IMR-90 (cell line): ENCODE results near the gene PLAAT4. TPM values are rescaled to one million over a fixed set of nuclear protein-coding genes. Genes with fewer than 3 reads are reported as not detected.

ENCODE experiments used
- ATAC-seq: fragments of 200-7000 bp; cut with Tn5 transposase; 2 replicates; pipeline ENCODE4 v1.9.1; 2020; ENCODE audit warnings: low read depth, mild to moderate bottlenecking, moderate library complexity
- BruUV-seq: library from RNA; stranded (reverse); fragments of 400-500 nt; replicated peaks from 2 replicates; lab custom pipeline; 2021; lab: Mats Ljungman, UMichigan
- CTCF ChIA-PET: fragments of 300-600 bp; formaldehyde crosslinking; extraction: SDS; loops from one replicate; lab custom pipeline; 2021; ENCODE audit warnings: antibody characterized with exemption; lab: Yijun Ruan, JAX
- POLR2A ChIA-PET: fragments of 300-600 bp; sonication (Branson Sonifier 250); formaldehyde crosslinking; loops from one replicate; lab custom pipeline; 2022; ENCODE audit warnings: antibody characterized with exemption; ENCODE audit not compliant: unreplicated experiment; lab: Charles Lee
- DNase-seq: peaks from one replicate; pipeline ENCODE4 v3.0.0; 2013
- H2AFZ ChIP-seq: replicated peaks from 2 replicates; pipeline ENCODE3; 2013; ENCODE audit warnings: low read length, mild to moderate bottlenecking; ENCODE audit not compliant: poor library complexity
- H2AK5ac ChIP-seq: 2 replicates; pipeline ENCODE4 v1.6.1; 2013; ENCODE audit warnings: low read depth, low read length, inconsistent platforms
- H2AK9ac ChIP-seq: replicated peaks from 2 replicates; pipeline ENCODE3; 2013; ENCODE audit warnings: mild to moderate bottlenecking, low read depth, low read length, moderate library complexity; ENCODE audit not compliant: poor library complexity
- H2BK120ac ChIP-seq: 2 replicates; pipeline ENCODE4 v1.6.1; 2013; ENCODE audit warnings: low read depth, low read length, inconsistent platforms
- H2BK15ac ChIP-seq: 3 replicates; pipeline ENCODE4 v1.6.1; 2013; ENCODE audit warnings: low read depth, low read length, inconsistent platforms
- H2BK20ac ChIP-seq: 2 replicates; pipeline ENCODE4 v1.6.1; 2013; ENCODE audit warnings: low read depth, mild to moderate bottlenecking, inconsistent platforms, low read length, moderate library complexity
- H2BK5ac ChIP-seq: 2 replicates; pipeline ENCODE4 v1.6.1; 2013; ENCODE audit warnings: mild to moderate bottlenecking, low read depth, low read length, inconsistent platforms; ENCODE audit not compliant: poor library complexity, severe bottlenecking
- H3K14ac ChIP-seq: replicated peaks from 2 replicates; pipeline ENCODE4 v1.6.1; 2013; ENCODE audit warnings: low read depth, low read length, inconsistent platforms
- H3K18ac ChIP-seq: 2 replicates; pipeline ENCODE4 v1.6.1; 2013; ENCODE audit warnings: low read depth, low read length, control low read depth
- H3K23ac ChIP-seq: 2 replicates; pipeline ENCODE4 v1.6.1; 2013; ENCODE audit warnings: low read depth, low read length, inconsistent platforms
- H3K27ac ChIP-seq: 2 replicates; pipeline ENCODE4 v1.5.1; 2013; ENCODE audit warnings: mild to moderate bottlenecking, control low read depth, low read length; ENCODE audit not compliant: insufficient read depth
- H3K27me3 ChIP-seq: 2 replicates; pipeline ENCODE4 v1.6.1; 2013; ENCODE audit warnings: low read length; ENCODE audit not compliant: control insufficient read depth, insufficient read depth
- H3K36me3 ChIP-seq: 2 replicates; pipeline ENCODE4 v1.6.1; 2013; ENCODE audit warnings: low read length, mixed read lengths; ENCODE audit not compliant: control insufficient read depth, insufficient read depth
- H3K4ac ChIP-seq: 2 replicates; pipeline ENCODE4 v1.6.1; 2013; ENCODE audit warnings: low read depth, low read length, inconsistent platforms
- H3K4me1 ChIP-seq: 2 replicates; pipeline ENCODE4 v1.6.1; 2013; ENCODE audit warnings: low read length, mixed read lengths; ENCODE audit not compliant: control insufficient read depth, insufficient read depth
- H3K4me2 ChIP-seq: 2 replicates; pipeline ENCODE4 v1.6.1; 2013; ENCODE audit warnings: low read depth, mild to moderate bottlenecking, control low read depth, low read length, moderate library complexity
- H3K4me3 ChIP-seq: 2 replicates; pipeline ENCODE4 v1.5.1; 2013; ENCODE audit warnings: low read depth, mild to moderate bottlenecking, control low read depth, low read length, moderate library complexity; ENCODE audit not compliant: insufficient read depth
- H3K56ac ChIP-seq: 2 replicates; pipeline ENCODE4 v1.6.1; 2013; ENCODE audit warnings: low read length, inconsistent platforms; ENCODE audit not compliant: insufficient read depth; ENCODE audit errors: extremely low read depth
- H3K79me1 ChIP-seq, 2 experiments: 2 replicates each; pipeline ENCODE4 v1.6.1; 2013; ENCODE audit warnings: low read length in 2 of 2, inconsistent platforms in 1 of 2, low read depth in 1 of 2
- H3K9ac ChIP-seq: 2 replicates; pipeline ENCODE4 v1.6.1; 2013; ENCODE audit warnings: low read depth, low read length, control low read depth
- H3K9me1 ChIP-seq: 2 replicates; pipeline ENCODE4 v1.6.1; 2013; ENCODE audit warnings: low read length, inconsistent platforms; ENCODE audit not compliant: insufficient read depth
- H3K9me3 ChIP-seq: 2 replicates; pipeline ENCODE4 v1.6.1; 2013; ENCODE audit warnings: low read length; ENCODE audit not compliant: control insufficient read depth, insufficient read depth
- H4K20me1 ChIP-seq: 2 replicates; pipeline ENCODE4 v1.6.1; 2013; ENCODE audit warnings: low read length, inconsistent platforms; ENCODE audit not compliant: insufficient read depth
- H4K5ac ChIP-seq: 2 replicates; pipeline ENCODE4 v1.6.1; 2013; ENCODE audit warnings: mild to moderate bottlenecking, low read depth, low read length, control low read depth
- H4K8ac ChIP-seq, 2 experiments: 2 replicates each; pipeline ENCODE4 v1.6.1; 2013; ENCODE audit warnings: low read depth in 2 of 2, low read length in 2 of 2, control low read depth in 1 of 2, inconsistent platforms in 1 of 2
- H4K91ac ChIP-seq: 2 replicates; pipeline ENCODE4 v1.6.1; 2013; ENCODE audit warnings: low read depth, low read length, inconsistent platforms; ENCODE audit not compliant: insufficient read depth
- BHLHE40 ChIP-seq: fragments of 150-350 bp; IDR thresholded peaks from 2 replicates; pipeline ENCODE4 v1.6.1; 2016; ENCODE audit warnings: mild to moderate bottlenecking, low read depth, low read length
- CEBPB ChIP-seq: IDR thresholded peaks from 2 replicates; pipeline ENCODE4 v1.6.1; 2012; ENCODE audit warnings: low read depth, low read length, improper control_type of control experiment
- CHD1 ChIP-seq: IDR thresholded peaks from 2 replicates; pipeline ENCODE4 v1.6.1; 2012; ENCODE audit warnings: low read depth, low read length, improper control_type of control experiment
- CTCF ChIP-seq: conservative IDR thresholded peaks from 2 replicates; pipeline ENCODE4 v1.5.1; 2012; ENCODE audit warnings: mild to moderate bottlenecking, low read depth, low read length, improper control_type of control experiment
- FOS ChIP-seq: fragments of 150-350 bp; IDR thresholded peaks from 2 replicates; pipeline ENCODE4 v1.6.1; 2016; ENCODE audit warnings: low read depth, low read length
- MAFK ChIP-seq: IDR thresholded peaks from 2 replicates; pipeline ENCODE4 v1.6.1; 2012; ENCODE audit warnings: low read depth, low read length, improper control_type of control experiment
- MAZ ChIP-seq: IDR thresholded peaks from 2 replicates; pipeline ENCODE4 v1.6.1; 2012; ENCODE audit warnings: low read depth, mild to moderate bottlenecking, low read length, improper control_type of control experiment, moderate library complexity, borderline replicate concordance
- MXI1 ChIP-seq: IDR thresholded peaks from 2 replicates; pipeline ENCODE4 v1.6.1; 2012; ENCODE audit warnings: low read depth, mild to moderate bottlenecking, low read length, moderate library complexity, borderline replicate concordance
- POLR2A ChIP-seq: IDR thresholded peaks from 2 replicates; pipeline ENCODE4 v1.6.1; 2012; ENCODE audit warnings: mild to moderate bottlenecking, low read depth, low read length
- RAD21 ChIP-seq: IDR thresholded peaks from 2 replicates; pipeline ENCODE4 v1.6.1; 2012; ENCODE audit warnings: low read length, improper control_type of control experiment
- RCOR1 ChIP-seq: IDR thresholded peaks from 2 replicates; pipeline ENCODE4 v1.6.1; 2012; ENCODE audit warnings: mild to moderate bottlenecking, low read length, improper control_type of control experiment; ENCODE audit not compliant: insufficient replicate concordance
- RFX5 ChIP-seq: IDR thresholded peaks from 2 replicates; pipeline ENCODE4 v1.8.0; 2012; ENCODE audit warnings: low read depth, mild to moderate bottlenecking, low read length, moderate library complexity
- SMC3 ChIP-seq: fragments of 150-350 bp; IDR thresholded peaks from 2 replicates; pipeline ENCODE4 v1.6.1; 2016; ENCODE audit warnings: low read depth, mild to moderate bottlenecking, antibody characterized with exemption, low read length, moderate library complexity
- WGBS, 2 experiments: methylation state at CpG; one replicate each; pipeline versions ENCODE4 v1.1.5 to v1.1.7; 2013; ENCODE audit warnings: missing lambda C conversion rate in 2 of 2; ENCODE audit not compliant: insufficient read length in 1 of 2; ENCODE audit errors: extremely low coverage in 2 of 2; 5-methylcytosine and 5-hydroxymethylcytosine counted together
- dilution Hi-C: fragments of 300-500 bp; cut with HindIII; formaldehyde crosslinking; loops from one replicate; pipeline ENCODE4 v1.14.3; 2018; ENCODE audit warnings: low sequenced_read_pairs; ENCODE audit not compliant: unreplicated experiment
- in situ Hi-C: fragments of 300-500 bp; cut with MboI; formaldehyde crosslinking; loops from 3 replicates; pipeline ENCODE4 v1.14.3; 2019; ENCODE audit warnings: low sequenced_read_pairs, inconsistent platforms, mixed read lengths
- intact Hi-C: fragments of 100-400 bp; cut with micrococcal nuclease; formaldehyde crosslinking; loops from 2 replicates; pipeline ENCODE4 v1.10.0; 2022
- polyA plus RNA-seq, 3 experiments: library from polyadenylated mRNA; depleted of rRNA; stranded (reverse); fragments of >200 nt; gene quantifications; 2 replicates each; pipeline ENCODE4 v1.2.3, GENCODE V29; 2012; ENCODE audit warnings: low replicate concordance in 1 of 3
- total RNA-seq: library from RNA; depleted of rRNA; stranded (reverse); fragments of >200 nt; gene quantifications from 2 replicates; pipeline ENCODE4 v1.2.3, GENCODE V29; 2012
- TF ChIP-seq, protein P1 (sequence below): fragments of 150-350 bp; IDR thresholded peaks from 2 replicates; pipeline ENCODE4 v1.6.1; 2017; ENCODE audit warnings: mild to moderate bottlenecking, antibody characterized with exemption, low read length, low read depth

PLAAT4 gene
- total and polyA plus RNA-seq, 2 of the 4 experiments (the other 2 are of a cell fraction) = 0.17 to 0.18 TPM

GRCh38 chr11:63560506-63561180 is 24.0 kb downstream of the PLAAT4 start:
- H3K18ac ChIP-seq = no peak overlapping the region
- H3K36me3 ChIP-seq = no peaks in the 10 kb centered on the region
- no peaks in the 10 kb centered on the region for H3K4me1 ChIP-seq
- H3K4me3 ChIP-seq = no peak overlapping the region
- H2BK20ac ChIP-seq = no peak overlapping the region
- no peaks in the 10 kb centered on the region for H3K79me1 ChIP-seq
- no peak overlapping the region for H3K27ac ChIP-seq
- intact Hi-C loops (no loop called here), dilution Hi-C loops (no loop called here), in situ Hi-C loops (no loop called here)
- no peaks in the 10 kb centered on the region for H3K9me3 ChIP-seq
- H3K23ac ChIP-seq = no peak overlapping the region
- ATAC-seq (no peak), DNase-seq (no peak)
- ChIA-PET CTCF (no interaction called here), POLR2A (no interaction called here)
- H2BK15ac ChIP-seq = no peak overlapping the region
- H2AK5ac ChIP-seq = no peak overlapping the region
- no peaks in the 10 kb centered on the region for H4K20me1 ChIP-seq
- peaks cover 44% of the 10 kb centered on the region for H3K27me3 ChIP-seq
- H3K4ac ChIP-seq = no peak overlapping the region
- no peak overlapping the region for H3K4me2 ChIP-seq
- no peak overlapping the region for H3K14ac ChIP-seq
- no peak overlapping the region for H3K56ac ChIP-seq
- H4K5ac ChIP-seq = no peak overlapping the region
- no peaks in the 10 kb centered on the region for H3K9me1 ChIP-seq
- H2AK9ac ChIP-seq = no peak overlapping the region
- no peak overlapping the region for H4K8ac ChIP-seq
- H2BK120ac ChIP-seq = no peak overlapping the region
- 40% methylated on average over 1 of the region's 7 CpGs; no CpG with 5 or more reads in 1 of the 2 experiments for WGBS, 2 experiments
- TF ChIP-seq CTCF = no peak
- no peak for TF ChIP-seq RFX5
- TF ChIP-seq MAFK = no peak
- TF ChIP-seq RCOR1 = no peak
- TF ChIP-seq CEBPB = no peak
- no peak for TF ChIP-seq RAD21
- TF ChIP-seq MXI1 = no peak
- TF ChIP-seq CHD1 = no peak
- TF ChIP-seq FOS = no peak
- no peak for TF ChIP-seq POLR2A
- no peak for TF ChIP-seq SMC3
- TF ChIP-seq, protein P1, sequence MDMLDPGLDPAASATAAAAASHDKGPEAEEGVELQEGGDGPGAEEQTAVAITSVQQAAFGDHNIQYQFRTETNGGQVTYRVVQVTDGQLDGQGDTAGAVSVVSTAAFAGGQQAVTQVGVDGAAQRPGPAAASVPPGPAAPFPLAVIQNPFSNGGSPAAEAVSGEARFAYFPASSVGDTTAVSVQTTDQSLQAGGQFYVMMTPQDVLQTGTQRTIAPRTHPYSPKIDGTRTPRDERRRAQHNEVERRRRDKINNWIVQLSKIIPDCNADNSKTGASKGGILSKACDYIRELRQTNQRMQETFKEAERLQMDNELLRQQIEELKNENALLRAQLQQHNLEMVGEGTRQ = no peak
- no peak for TF ChIP-seq MAZ
- no peak for TF ChIP-seq BHLHE40
- no peak overlapping the region for H3K9ac ChIP-seq
- no peak overlapping the region for H2AFZ ChIP-seq
- no peak overlapping the region for H2BK5ac ChIP-seq
- BruUV-seq = no TSS peak
- no peak overlapping the region for H4K91ac ChIP-seq
